Endothelial cell of umbilical vein (primary cell): ENCODE measurements around the gene NFIA. TPM values are rescaled to one million over a fixed set of nuclear protein-coding genes. Genes with fewer than 3 reads are reported as not detected.

Source experiments
- BruUV-seq: library from RNA; stranded (reverse); fragments of 400-500 nt; replicated peaks from 2 replicates; lab custom pipeline; 2021; lab: Mats Ljungman, UMichigan
- CTCF ChIA-PET: fragments of 300-600, 350-600 bp; sonication (Branson Sonifier 250); formaldehyde crosslinking; loops from one replicate; lab custom pipeline; 2021; ENCODE audit warnings: antibody characterized with exemption, inconsistent platforms; lab: Charles Lee
- POLR2A ChIA-PET: fragments of 300-600, 350-600 bp; sonication (Branson Sonifier 250); formaldehyde crosslinking; loops from one replicate; lab custom pipeline; 2021; ENCODE audit warnings: antibody characterized with exemption, inconsistent platforms; lab: Charles Lee
- DNase-seq: peaks from one replicate; pipeline ENCODE4 v3.0.0-alpha.2; 2011; ENCODE audit warnings: low read depth, low spot score
- FAIRE-seq: peaks from 2 replicates; lab custom pipeline; 2011; peaks lifted over from hg19 to GRCh38; lab: Jason Lieb, UNC
- H2AFZ ChIP-seq: 2 replicates; pipeline ENCODE4 v1.6.0; 2012; ENCODE audit warnings: low read depth, low read length, control low read depth, inconsistent platforms
- H3K27ac ChIP-seq: 2 replicates; pipeline ENCODE4 v1.5.1; 2011; ENCODE audit warnings: low read depth, mild to moderate bottlenecking, control low read depth, low read length, moderate library complexity; ENCODE audit not compliant: insufficient read depth
- H3K27me3 ChIP-seq, 2 experiments: 2 replicates each; pipeline versions ENCODE4 v1.6.0 to v1.6.1; 2011; ENCODE audit warnings: low read length in 2 of 2, mixed read lengths in 1 of 2; ENCODE audit not compliant: control insufficient read depth in 2 of 2, insufficient read depth in 2 of 2
- H3K36me3 ChIP-seq, 2 experiments: 2 replicates in 1 of 2; 3 replicates in 1 of 2; pipeline ENCODE4 v1.5.1; 2011; ENCODE audit warnings: low read length in 2 of 2, mild to moderate bottlenecking in 1 of 2, moderate library complexity in 1 of 2; ENCODE audit not compliant: control insufficient read depth in 2 of 2, insufficient read depth in 2 of 2; ENCODE audit errors: extremely low read depth in 1 of 2
- H3K4me1 ChIP-seq: 3 replicates; pipeline ENCODE4 v1.5.1; 2011; ENCODE audit warnings: mild to moderate bottlenecking, low read length; ENCODE audit not compliant: control insufficient read depth, insufficient read depth; ENCODE audit errors: extremely low read depth
- H3K4me2 ChIP-seq: 2 replicates; pipeline ENCODE4 v1.6.1; 2011; ENCODE audit warnings: low read length, control low read depth, mixed read lengths; ENCODE audit not compliant: insufficient read depth
- H3K4me3 ChIP-seq, 3 experiments: fragments of 200-600 bp in 1 of 3; sonication (generic), shearing (Covaris generic) in 1 of 3; replicated peaks in 1 of 3; 2 replicates each; pipeline ENCODE4 v1.5.1; 2011 to 2016; ENCODE audit warnings: control low read depth in 3 of 3, low read length in 3 of 3, mild to moderate bottlenecking in 2 of 3, inconsistent platforms in 1 of 3, low read depth in 1 of 3, moderate library complexity in 1 of 3; ENCODE audit not compliant: insufficient read depth in 1 of 3
- H3K79me2 ChIP-seq: 2 replicates; pipeline ENCODE4 v1.6.0; 2012; ENCODE audit warnings: low read length, inconsistent platforms; ENCODE audit not compliant: control insufficient read depth, insufficient read depth
- H3K9ac ChIP-seq: replicated peaks from 2 replicates; pipeline ENCODE3; 2011; ENCODE audit warnings: low read length, control low read depth; ENCODE audit not compliant: insufficient read depth; ENCODE audit errors: extremely low read depth
- H3K9me1 ChIP-seq: replicated peaks from 3 replicates; pipeline ENCODE4 v1.6.0; 2011; ENCODE audit warnings: mild to moderate bottlenecking, low read length; ENCODE audit not compliant: control insufficient read depth, insufficient read depth; ENCODE audit errors: extremely low read depth
- H3K9me3 ChIP-seq: replicated peaks from 2 replicates; pipeline ENCODE4 v1.5.1; 2012; ENCODE audit warnings: low read length, inconsistent platforms; ENCODE audit not compliant: control insufficient read depth, insufficient read depth
- H4K20me1 ChIP-seq: replicated peaks from 2 replicates; pipeline ENCODE3; 2011; ENCODE audit warnings: mild to moderate bottlenecking, low read length; ENCODE audit not compliant: control insufficient read depth, insufficient read depth; ENCODE audit errors: extremely low read depth
- EZH2 ChIP-seq: IDR thresholded peaks from 2 replicates; pipeline ENCODE4 v1.6.1; 2012; ENCODE audit warnings: borderline replicate concordance, low read depth, mild to moderate bottlenecking, moderate library complexity, low read length, inconsistent platforms; ENCODE audit not compliant: severe bottlenecking
- FOS ChIP-seq: IDR thresholded peaks from 2 replicates; pipeline ENCODE4 v1.6.1; 2011; ENCODE audit warnings: mild to moderate bottlenecking, low read length, moderate library complexity, borderline replicate concordance; ENCODE audit not compliant: insufficient read depth
- GATA2 ChIP-seq: IDR thresholded peaks from 2 replicates; pipeline ENCODE4 v1.7.0; 2011; ENCODE audit warnings: low read depth, mild to moderate bottlenecking, moderate library complexity, mixed read lengths, low read length; ENCODE audit not compliant: insufficient read length, insufficient read depth
- MYC ChIP-seq: IDR thresholded peaks from one replicate; pipeline ENCODE4 v1.6.1; 2011; ENCODE audit warnings: mild to moderate bottlenecking, low read depth, low read length
- POLR2A ChIP-seq: IDR thresholded peaks from 2 replicates; pipeline ENCODE4 v1.6.1; 2012; ENCODE audit warnings: low read depth, mild to moderate bottlenecking, control low read depth, low read length
- POLR2AphosphoS5 ChIP-seq: IDR thresholded peaks from 2 replicates; pipeline ENCODE4 v1.6.1; 2012; ENCODE audit warnings: low read depth, mild to moderate bottlenecking, control low read depth, low read length, moderate library complexity; ENCODE audit not compliant: insufficient read depth
- dilution Hi-C: fragments of 300-500 bp; cut with MboI; formaldehyde crosslinking; loops from one replicate; pipeline ENCODE4 v1.15.0; 2019; ENCODE audit warnings: low sequenced_read_pairs; ENCODE audit not compliant: extremely low pct_ligation_motif_present
- intact Hi-C: fragments of 100-400 bp; cut with micrococcal nuclease; formaldehyde crosslinking; loops from one replicate; pipeline ENCODE4 v1.10.0; 2022
- polyA plus RNA-seq, 4 experiments: library from polyadenylated mRNA; depleted of rRNA in 3 of 4; stranded (reverse) in 3 of 4; unstranded in 1 of 4; fragments of >200 nt; gene quantifications; 2 replicates each; pipeline versions ENCODE4 v1.2.1 to v1.2.3, GENCODE V29; 2011 to 2012; ENCODE audit warnings: missing spikeins in 1 of 4
- total RNA-seq: library from RNA; stranded (reverse); gene quantifications from 2 replicates; pipeline ENCODE4 v1.2.3, GENCODE V29; 2021
- TF ChIP-seq, protein P1 (sequence below), 2 donors: IDR thresholded peaks; 1 replicate in 1 of 2; 2 replicates in 1 of 2; pipeline ENCODE4 v1.5.1; 2011; ENCODE audit warnings: low read length in 2 of 2, mild to moderate bottlenecking in 2 of 2, moderate library complexity in 2 of 2, control low read depth in 1 of 2, inconsistent platforms in 1 of 2, low read depth in 1 of 2; ENCODE audit not compliant: insufficient read depth in 1 of 2; ENCODE audit errors: extremely low read depth in 1 of 2
- TF ChIP-seq, protein P2 (sequence below): IDR thresholded peaks from 2 replicates; pipeline ENCODE4 v1.6.1; 2011; ENCODE audit not compliant: insufficient read depth, insufficient read length

The NFIA gene
- total and polyA plus RNA-seq, 2 donors (not counting 3 experiments of a cell fraction or from before 2014, with no cell fraction given): 25.5 to 47.0 TPM

GRCh38 chr1:61114178-61114870 is 32.0 kb downstream of the NFIA start:
- Histone ChIP-seq H3K9me1 (no peaks in the 10 kb centered on the region), H3K9me3 (no peaks in the 10 kb centered on the region), H3K79me2 (peaks cover 11% of the 10 kb centered on the region), H4K20me1 (peaks cover 4% of the 10 kb centered on the region), H3K9ac (no peak overlapping the region), H3K36me3 (no peaks in the 10 kb centered on the region), H3K4me2 (no peak overlapping the region), H3K4me1 (no peaks in the 10 kb centered on the region), H3K27ac (no peak overlapping the region), H2AFZ (no peak overlapping the region), H3K4me3 (no peak overlapping the region), H3K27me3 (no peaks in the 10 kb centered on the region)
- FAIRE-seq (no peak), DNase-seq (no peak)
- intact Hi-C loops (no loop called here), dilution Hi-C loops (no loop called here)
- BruUV-seq: no TSS peak
- ChIA-PET POLR2A (no interaction called here), CTCF (no interaction called here)
- TF ChIP-seq FOS: no peak

- no peaks in the 10 kb centered on the region for H3K9me3 ChIP-seq
- dilution Hi-C loops: no loop called here
- DNase-seq: no peak
- peaks cover 4% of the 10 kb centered on the region for H4K20me1 ChIP-seq
- H3K4me1 ChIP-seq: no peaks in the 10 kb centered on the region
- no peak overlapping the region for H2AFZ ChIP-seq
- BruUV-seq: no TSS peak
- no peak overlapping the region for H3K4me2 ChIP-seq
- peaks cover 11% of the 10 kb centered on the region for H3K79me2 ChIP-seq
- H3K36me3 ChIP-seq: no peaks in the 10 kb centered on the region
- CTCF ChIA-PET: interaction anchor here (0.6 kb wide), 1 partner anchor 36 kb away, joined by 3 read pairs; no protein-coding TSS in a partner anchor
- FAIRE-seq: no peak
- POLR2A ChIA-PET: no interaction called here
- no peak overlapping the region for H3K4me3 ChIP-seq
- H3K9me1 ChIP-seq: no peaks in the 10 kb centered on the region
- TF ChIP-seq GATA2 (no peak), FOS (no peak), POLR2AphosphoS5 (no peak), EZH2 (no peak), MYC (no peak), POLR2A (no peak)
- TF ChIP-seq, protein P1, sequence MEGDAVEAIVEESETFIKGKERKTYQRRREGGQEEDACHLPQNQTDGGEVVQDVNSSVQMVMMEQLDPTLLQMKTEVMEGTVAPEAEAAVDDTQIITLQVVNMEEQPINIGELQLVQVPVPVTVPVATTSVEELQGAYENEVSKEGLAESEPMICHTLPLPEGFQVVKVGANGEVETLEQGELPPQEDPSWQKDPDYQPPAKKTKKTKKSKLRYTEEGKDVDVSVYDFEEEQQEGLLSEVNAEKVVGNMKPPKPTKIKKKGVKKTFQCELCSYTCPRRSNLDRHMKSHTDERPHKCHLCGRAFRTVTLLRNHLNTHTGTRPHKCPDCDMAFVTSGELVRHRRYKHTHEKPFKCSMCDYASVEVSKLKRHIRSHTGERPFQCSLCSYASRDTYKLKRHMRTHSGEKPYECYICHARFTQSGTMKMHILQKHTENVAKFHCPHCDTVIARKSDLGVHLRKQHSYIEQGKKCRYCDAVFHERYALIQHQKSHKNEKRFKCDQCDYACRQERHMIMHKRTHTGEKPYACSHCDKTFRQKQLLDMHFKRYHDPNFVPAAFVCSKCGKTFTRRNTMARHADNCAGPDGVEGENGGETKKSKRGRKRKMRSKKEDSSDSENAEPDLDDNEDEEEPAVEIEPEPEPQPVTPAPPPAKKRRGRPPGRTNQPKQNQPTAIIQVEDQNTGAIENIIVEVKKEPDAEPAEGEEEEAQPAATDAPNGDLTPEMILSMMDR (IDR thresholded peaks at IDR 0.05; ENCODE audit: extremely low read depth in 1 of 2, insufficient read depth in 1 of 2, low read depth in 1 of 2, low read length in 2 of 2): no peak
- TF ChIP-seq, protein P2, sequence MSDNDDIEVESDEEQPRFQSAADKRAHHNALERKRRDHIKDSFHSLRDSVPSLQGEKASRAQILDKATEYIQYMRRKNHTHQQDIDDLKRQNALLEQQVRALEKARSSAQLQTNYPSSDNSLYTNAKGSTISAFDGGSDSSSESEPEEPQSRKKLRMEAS: no peak
- no peak overlapping the region for H3K27ac ChIP-seq
- H3K9ac ChIP-seq: no peak overlapping the region
- intact Hi-C loops: no loop called here
- no peaks in the 10 kb centered on the region for H3K27me3 ChIP-seq
These were observed 33.1 kb downstream of the NFIA start for GRCh38 chr1:61115436-61115835.
